Measurements from ENCODE around the gene HACL1. TPM values are rescaled to one million over a fixed set of nuclear protein-coding genes. Genes with fewer than 3 reads are reported as not detected.

HACL1 gene
- total RNA-seq, 1 experiment from 2014 or later, result 44.9 TPM

- Mint-ChIP-seq H3K27ac (no peak overlapping the region), H3K4me1 (peaks cover 66% of the 10 kb centered on the region), H3K4me3 (no peak overlapping the region), H3K36me3 (peaks cover 4% of the 10 kb centered on the region; the same call in 1 of the 2 replicates), H3K27me3 (ENCODE audit: low read depth) (peaks cover 2% of the 10 kb centered on the region; the same call in 1 of the 2 replicates), H3K9me3 (no peaks in the 10 kb centered on the region)
- TF ChIP-seq FOXK1 (CRISPR knock-in tag; IDR thresholded peaks at IDR 0.05) (no peak), JAZF1 (CRISPR knock-in tag; IDR thresholded peaks at IDR 0.05) (no peak), MYBL2 (CRISPR knock-in tag; IDR thresholded peaks at IDR 0.05) (no peak), SMAD4 (CRISPR knock-in tag; IDR thresholded peaks at IDR 0.05) (no peak), AFF4 (CRISPR knock-in tag; IDR thresholded peaks at IDR 0.05; ENCODE audit: borderline replicate concordance) (no peak), NR2C2 (CRISPR knock-in tag; IDR thresholded peaks at IDR 0.05) (no peak), FOXJ3 (CRISPR knock-in tag; IDR thresholded peaks at IDR 0.05; ENCODE audit: borderline replicate concordance) (no peak), CREM (CRISPR knock-in tag; IDR thresholded peaks at IDR 0.05) (no peak), TEAD1 (CRISPR knock-in tag; IDR thresholded peaks at IDR 0.05) (no peak), NFYB (CRISPR knock-in tag; conservative IDR thresholded peaks at IDR 0.05; ENCODE audit: low read depth) (no peak), FOXP1 (CRISPR knock-in tag; IDR thresholded peaks at IDR 0.05; ENCODE audit: borderline replicate concordance) (no peak), NFATC4 (CRISPR knock-in tag; IDR thresholded peaks at IDR 0.05) (no peak)
- TF ChIP-seq, protein P1, sequence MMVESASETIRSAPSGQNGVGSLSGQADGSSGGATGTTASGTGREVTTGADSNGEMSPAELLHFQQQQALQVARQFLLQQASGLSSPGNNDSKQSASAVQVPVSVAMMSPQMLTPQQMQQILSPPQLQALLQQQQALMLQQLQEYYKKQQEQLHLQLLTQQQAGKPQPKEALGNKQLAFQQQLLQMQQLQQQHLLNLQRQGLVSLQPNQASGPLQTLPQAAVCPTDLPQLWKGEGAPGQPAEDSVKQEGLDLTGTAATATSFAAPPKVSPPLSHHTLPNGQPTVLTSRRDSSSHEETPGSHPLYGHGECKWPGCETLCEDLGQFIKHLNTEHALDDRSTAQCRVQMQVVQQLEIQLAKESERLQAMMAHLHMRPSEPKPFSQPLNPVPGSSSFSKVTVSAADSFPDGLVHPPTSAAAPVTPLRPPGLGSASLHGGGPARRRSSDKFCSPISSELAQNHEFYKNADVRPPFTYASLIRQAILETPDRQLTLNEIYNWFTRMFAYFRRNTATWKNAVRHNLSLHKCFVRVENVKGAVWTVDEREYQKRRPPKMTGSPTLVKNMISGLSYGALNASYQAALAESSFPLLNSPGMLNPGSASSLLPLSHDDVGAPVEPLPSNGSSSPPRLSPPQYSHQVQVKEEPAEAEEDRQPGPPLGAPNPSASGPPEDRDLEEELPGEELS (CRISPR knock-in tag; IDR thresholded peaks at IDR 0.05), result no peak
- TF ChIP-seq, protein P2, sequence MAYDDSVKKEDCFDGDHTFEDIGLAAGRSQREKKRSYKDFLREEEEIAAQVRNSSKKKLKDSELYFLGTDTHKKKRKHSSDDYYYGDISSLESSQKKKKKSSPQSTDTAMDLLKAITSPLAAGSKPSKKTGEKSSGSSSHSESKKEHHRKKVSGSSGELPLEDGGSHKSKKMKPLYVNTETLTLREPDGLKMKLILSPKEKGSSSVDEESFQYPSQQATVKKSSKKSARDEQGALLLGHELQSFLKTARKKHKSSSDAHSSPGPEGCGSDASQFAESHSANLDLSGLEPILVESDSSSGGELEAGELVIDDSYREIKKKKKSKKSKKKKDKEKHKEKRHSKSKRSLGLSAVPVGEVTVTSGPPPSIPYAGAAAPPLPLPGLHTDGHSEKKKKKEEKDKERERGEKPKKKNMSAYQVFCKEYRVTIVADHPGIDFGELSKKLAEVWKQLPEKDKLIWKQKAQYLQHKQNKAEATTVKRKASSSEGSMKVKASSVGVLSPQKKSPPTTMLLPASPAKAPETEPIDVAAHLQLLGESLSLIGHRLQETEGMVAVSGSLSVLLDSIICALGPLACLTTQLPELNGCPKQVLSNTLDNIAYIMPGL (CRISPR knock-in tag; IDR thresholded peaks at IDR 0.05), result no peak
- TF ChIP-seq, protein P3, sequence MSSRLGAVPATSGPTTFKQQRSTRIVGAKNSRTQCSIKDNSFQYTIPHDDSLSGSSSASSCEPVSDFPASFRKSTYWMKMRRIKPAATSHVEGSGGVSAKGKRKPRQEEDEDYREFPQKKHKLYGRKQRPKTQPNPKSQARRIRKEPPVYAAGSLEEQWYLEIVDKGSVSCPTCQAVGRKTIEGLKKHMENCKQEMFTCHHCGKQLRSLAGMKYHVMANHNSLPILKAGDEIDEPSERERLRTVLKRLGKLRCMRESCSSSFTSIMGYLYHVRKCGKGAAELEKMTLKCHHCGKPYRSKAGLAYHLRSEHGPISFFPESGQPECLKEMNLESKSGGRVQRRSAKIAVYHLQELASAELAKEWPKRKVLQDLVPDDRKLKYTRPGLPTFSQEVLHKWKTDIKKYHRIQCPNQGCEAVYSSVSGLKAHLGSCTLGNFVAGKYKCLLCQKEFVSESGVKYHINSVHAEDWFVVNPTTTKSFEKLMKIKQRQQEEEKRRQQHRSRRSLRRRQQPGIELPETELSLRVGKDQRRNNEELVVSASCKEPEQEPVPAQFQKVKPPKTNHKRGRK (CRISPR knock-in tag; IDR thresholded peaks at IDR 0.05; ENCODE audit: borderline replicate concordance), result no peak
- TF ChIP-seq, protein P4, sequence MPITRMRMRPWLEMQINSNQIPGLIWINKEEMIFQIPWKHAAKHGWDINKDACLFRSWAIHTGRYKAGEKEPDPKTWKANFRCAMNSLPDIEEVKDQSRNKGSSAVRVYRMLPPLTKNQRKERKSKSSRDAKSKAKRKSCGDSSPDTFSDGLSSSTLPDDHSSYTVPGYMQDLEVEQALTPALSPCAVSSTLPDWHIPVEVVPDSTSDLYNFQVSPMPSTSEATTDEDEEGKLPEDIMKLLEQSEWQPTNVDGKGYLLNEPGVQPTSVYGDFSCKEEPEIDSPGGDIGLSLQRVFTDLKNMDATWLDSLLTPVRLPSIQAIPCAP (CRISPR knock-in tag; IDR thresholded peaks at IDR 0.05), result no peak
- CTCF ChIA-PET, result interaction anchor here (1.5 to 2.0 kb wide), 2 partner anchors 340 to 544 kb away, joined by 3 to 5 read pairs; no protein-coding TSS in a partner anchor
- POLR2A ChIA-PET, result no interaction called here
- DNase-seq (ENCODE audit: low spot score), result no peak
- no peak for ATAC-seq
These were observed 33.3 kb upstream of the HACL1 start for GRCh38 chr3:15634671-15635070.

Data from WTC11 (cell line).